Ascending aorta (tissue), 2 donors: ENCODE results near the gene GLB1L3. TPM values are rescaled to one million over a fixed set of nuclear protein-coding genes. Genes with fewer than 3 reads are reported as not detected.

Source experiments
- DNase-seq, 2 donors: peaks; one replicate each; pipeline ENCODE4 v3.0.0-alpha.2; 2019; ENCODE audit warnings: low spot score in 2 of 2
- H3K27ac ChIP-seq, 2 donors: fragments of 200-600 bp; sonication (generic); one replicate each; pipeline ENCODE4 v1.5.1; 2016 to 2017; ENCODE audit warnings: mild to moderate bottlenecking in 1 of 2
- H3K27me3 ChIP-seq: fragments of 200-600 bp; sonication (generic); one replicate; pipeline ENCODE4 v1.5.1; 2017
- H3K36me3 ChIP-seq, 2 donors: fragments of 200-600 bp; sonication (generic); one replicate each; pipeline ENCODE4 v1.5.1; 2016
- H3K4me1 ChIP-seq, 2 donors: fragments of 200-600 bp; sonication (generic); one replicate each; pipeline ENCODE4 v1.5.1; 2016 to 2017; ENCODE audit warnings: mild to moderate bottlenecking in 1 of 2
- H3K4me3 ChIP-seq, 2 donors: fragments of 200-600 bp; sonication (generic); one replicate each; pipeline ENCODE4 v1.5.1; 2016 to 2017; ENCODE audit warnings: mild to moderate bottlenecking in 1 of 2
- H3K9me3 ChIP-seq, 2 donors: fragments of 200-600 bp; sonication (generic); one replicate each; pipeline ENCODE4 v1.5.1; 2016
- CTCF ChIP-seq, 3 experiments: fragments of 200-600 bp in 2 of 3; fragments of 450-650 bp in 1 of 3; sonication (generic) in 2 of 3; IDR thresholded peaks; one replicate each; pipeline ENCODE4 v1.5.1; 2016 to 2019; ENCODE audit warnings: antibody characterized with exemption in 3 of 3, mild to moderate bottlenecking in 1 of 3, moderate library complexity in 1 of 3
- intact Hi-C: fragments of 100-400 bp; cut with DNase I; formaldehyde crosslinking; loops from one replicate; pipeline ENCODE4 v1.15.1; 2023
- total RNA-seq: library from RNA; depleted of rRNA; stranded (reverse); fragments of >200 nt; gene quantifications from one replicate; pipeline ENCODE4 v1.1.0, GENCODE V29; 2016

The GLB1L3 gene
- total RNA-seq, 1 donor from 2014 or later: not detected

GRCh38 chr11:134333312-134333711, 57.1 kb downstream of the GLB1L3 start:
- H3K9me3 ChIP-seq: no peaks in the 10 kb centered on the region
- no peak for TF ChIP-seq CTCF (IDR thresholded peaks at IDR 0.05)
- no peak overlapping the region for H3K4me3 ChIP-seq
- H3K36me3 ChIP-seq: no peaks in the 10 kb centered on the region
- intact Hi-C loops: loop anchor here (5.0 kb wide), 2 partner anchors 286 to 366 kb away; no protein-coding TSS in a partner anchor
- H3K27me3 ChIP-seq: no peaks in the 10 kb centered on the region
- H3K4me1 ChIP-seq: peaks cover 0 to 8% of the 10 kb centered on the region in 2 donors
- DNase-seq: no peak
- H3K27ac ChIP-seq: no peak overlapping the region

- H3K9me3 ChIP-seq: no peaks in the 10 kb centered on the region
- no peak for DNase-seq
- H3K4me1 ChIP-seq: peaks cover 0 to 8% of the 10 kb centered on the region in 2 donors
- intact Hi-C loops: loop anchor here (5.0 kb wide), 2 partner anchors 287 to 367 kb away; no protein-coding TSS in a partner anchor
- H3K27ac ChIP-seq: no peak overlapping the region
- no peak overlapping the region for H3K4me3 ChIP-seq
- H3K27me3 ChIP-seq: no peaks in the 10 kb centered on the region
- no peak for TF ChIP-seq CTCF (IDR thresholded peaks at IDR 0.05)
- H3K36me3 ChIP-seq: no peaks in the 10 kb centered on the region
These were observed 57.8 kb downstream of the GLB1L3 start for GRCh38 chr11:134333946-134334345.

GRCh38 chr11:134334796-134335571, 58.8 kb downstream of the GLB1L3 start:
- Histone ChIP-seq H3K9me3 (no peaks in the 10 kb centered on the region), H3K4me3 (no peak overlapping the region), H3K27ac (no peak overlapping the region), H3K27me3 (no peaks in the 10 kb centered on the region), H3K4me1 (peaks cover 0 to 8% of the 10 kb centered on the region in 2 donors), H3K36me3 (no peaks in the 10 kb centered on the region)
- DNase-seq: no peak
- no peak for TF ChIP-seq CTCF (IDR thresholded peaks at IDR 0.05)
- intact Hi-C loops: loop anchor here (5.0 kb wide), 2 partner anchors 288 to 368 kb away; no protein-coding TSS in a partner anchor

- no peaks in the 10 kb centered on the region for H3K27me3 ChIP-seq
- intact Hi-C loops: no loop called here
- peaks cover 0 to 6% of the 10 kb centered on the region in 2 donors for H3K4me1 ChIP-seq
- no peak overlapping the region for H3K27ac ChIP-seq
- H3K4me3 ChIP-seq: no peak overlapping the region
- TF ChIP-seq CTCF (IDR thresholded peaks at IDR 0.05): no peak
- H3K9me3 ChIP-seq: no peaks in the 10 kb centered on the region
- no peak for DNase-seq
- H3K36me3 ChIP-seq: no peaks in the 10 kb centered on the region
These were observed 60.9 kb downstream of the GLB1L3 start for GRCh38 chr11:134337051-134337450.

GRCh38 chr11:134338068-134338467, 61.9 kb downstream of the GLB1L3 start:
- Histone ChIP-seq H3K4me1 (no peaks in the 10 kb centered on the region), H3K36me3 (no peaks in the 10 kb centered on the region), H3K9me3 (no peaks in the 10 kb centered on the region), H3K4me3 (no peak overlapping the region), H3K27ac (no peak overlapping the region), H3K27me3 (no peaks in the 10 kb centered on the region)
- no peak for TF ChIP-seq CTCF (IDR thresholded peaks at IDR 0.05)
- no peak for DNase-seq
- intact Hi-C loops: no loop called here
